ENCODE measurements around the gene CCDC57. TPM values are rescaled to one million over a fixed set of nuclear protein-coding genes. Genes with fewer than 3 reads are reported as not detected.

CCDC57 gene
- total and polyA plus RNA-seq, 9 of the 15 experiments (the other 6 are each of a cell fraction or from before 2014, with no cell fraction given), result 0.83 to 36.2 (median 13.6) TPM

GRCh38 chr17:82205720-82206508 is 6.7 kb downstream of the CCDC57 start (continued):
- TF ChIP-seq REST (IDR thresholded peaks at IDR 0.05; ENCODE audit: borderline replicate concordance), result peak; percentile 71; the same call in 1 of the 2 replicates
- TF ChIP-seq REST (CRISPR knock-in tag; IDR thresholded peaks at IDR 0.05; ENCODE audit: low read depth), result no peak
- peak; percentile 9 to 74; a peak in 1 of 4 replicates for TF ChIP-seq RCOR1 (IDR thresholded peaks at IDR 0.05; ENCODE audit: borderline replicate concordance in 1 of 2, low read depth in 2 of 2, low read length in 2 of 2)
- TF ChIP-seq DEAF1 (CRISPR knock-in tag; IDR thresholded peaks at IDR 0.05), result 0 out of 2 replicates have a peak, but pooled peaks have one; percentile 44
- TF ChIP-seq SMARCA4 (IDR thresholded peaks at IDR 0.05), result no peak; the same call in 1 of the 2 replicates
- TF ChIP-seq POU5F1 (IDR thresholded peaks at IDR 0.05; ENCODE audit: borderline replicate concordance, low read depth, low read length, partially characterized antibody), result no peak
- no peak for TF ChIP-seq SREBF1 (IDR thresholded peaks at IDR 0.05; ENCODE audit: borderline replicate concordance, low read depth, low read length)
- TF ChIP-seq HMGXB4 (CRISPR knock-in tag; IDR thresholded peaks at IDR 0.05), result peak; percentile 59; the same call in 1 of the 2 replicates
- 0 out of 2 replicates have a peak, but pooled peaks have one; percentile 27 for TF ChIP-seq HBP1 (CRISPR knock-in tag; IDR thresholded peaks at IDR 0.05)
- no peak for TF ChIP-seq GTF2F1 (IDR thresholded peaks at IDR 0.05; ENCODE audit: low read depth, low read length)
- TF ChIP-seq E2F1 (CRISPR knock-in tag; IDR thresholded peaks at IDR 0.05), result 0 out of 2 replicates have a peak, but pooled peaks have one; percentile 64
- TF ChIP-seq BHLHE40 (IDR thresholded peaks at IDR 0.05; ENCODE audit: low read length), result no peak; the same call in 1 of the 2 replicates
